PC-9 (cell line): Measurements from ENCODE around the gene RUNX1. TPM values are rescaled to one million over a fixed set of nuclear protein-coding genes. Genes with fewer than 3 reads are reported as not detected.

Experiments
- BruUV-seq: library from RNA; stranded (reverse); fragments of 400-500 nt; replicated peaks from 2 replicates; lab custom pipeline; 2021; lab: Mats Ljungman, UMichigan
- CTCF ChIA-PET: fragments of 300-600 bp; sonication (Branson Sonifier 250); formaldehyde crosslinking; loops from one replicate; lab custom pipeline; 2022; ENCODE audit warnings: antibody characterized with exemption; lab: Charles Lee
- POLR2A ChIA-PET: fragments of 300-600 bp; sonication (Branson Sonifier 250); formaldehyde crosslinking; loops from one replicate; lab custom pipeline; 2022; ENCODE audit warnings: antibody characterized with exemption; ENCODE audit not compliant: unreplicated experiment; lab: Charles Lee
- DNase-seq, 2 experiments: peaks; one replicate each; pipeline versions ENCODE4 v3.0.0 to v3.0.0-alpha.2; 2015 to 2022; ENCODE audit warnings: mixed read lengths in 1 of 2
- H2AFZ ChIP-seq: fragments of 200-600 bp; sonication (generic); 2 replicates; pipeline ENCODE4 v1.8.1; 2017; ENCODE audit warnings: antibody characterized with exemption
- H3F3A ChIP-seq: fragments of 200-600 bp; sonication (generic); 2 replicates; pipeline ENCODE4 v1.8.1; 2017; ENCODE audit warnings: antibody characterized with exemption, mild to moderate bottlenecking, low read depth; ENCODE audit not compliant: insufficient read depth
- H3K27ac ChIP-seq: fragments of 200-600 bp; sonication (generic); 2 replicates; pipeline ENCODE4 v1.6.1; 2016; ENCODE audit warnings: mixed run types
- H3K27me3 ChIP-seq: fragments of 200-600 bp; sonication (generic); 2 replicates; pipeline ENCODE4 v1.6.1; 2016; ENCODE audit warnings: low read depth, mixed run types; ENCODE audit not compliant: insufficient read depth
- H3K36me3 ChIP-seq: fragments of 200-600 bp; sonication (generic); 2 replicates; pipeline ENCODE4 v1.6.1; 2016; ENCODE audit warnings: low read depth, mixed run types
- H3K4me1 ChIP-seq: fragments of 200-600 bp; sonication (generic); replicated peaks from 2 replicates; pipeline ENCODE4 v1.6.1; 2016; ENCODE audit warnings: mixed run types; ENCODE audit not compliant: insufficient read depth
- H3K4me2 ChIP-seq: fragments of 200-600 bp; sonication (generic); 2 replicates; pipeline ENCODE4 v1.6.1; 2017; ENCODE audit warnings: mixed run types
- H3K4me3 ChIP-seq: fragments of 200-600 bp; sonication (generic); 2 replicates; pipeline ENCODE4 v1.6.1; 2016; ENCODE audit warnings: mixed run types
- H3K79me2 ChIP-seq: fragments of 200-600 bp; sonication (generic); 2 replicates; pipeline ENCODE4 v1.6.1; 2017; ENCODE audit warnings: low read depth, mixed run types
- H3K9me2 ChIP-seq: fragments of 200-600 bp; sonication (generic); 2 replicates; pipeline ENCODE4 v1.8.1; 2017; ENCODE audit warnings: mild to moderate bottlenecking; ENCODE audit not compliant: insufficient read depth
- H3K9me3 ChIP-seq: fragments of 200-600 bp; sonication (generic); 2 replicates; pipeline ENCODE4 v1.8.1; 2016; ENCODE audit warnings: low read depth; ENCODE audit not compliant: insufficient read depth
- H4K20me1 ChIP-seq: fragments of 200-600 bp; sonication (generic); 2 replicates; pipeline ENCODE4 v1.8.1; 2017; ENCODE audit not compliant: insufficient read depth
- CTCF ChIP-seq: fragments of 200-600 bp; sonication (generic); conservative IDR thresholded peaks from 2 replicates; pipeline ENCODE4 v1.6.1; 2017; ENCODE audit warnings: mixed run types, antibody characterized with exemption, mild to moderate bottlenecking, moderate library complexity
- EZH2 ChIP-seq: fragments of 200-600 bp; sonication (generic); IDR thresholded peaks from 2 replicates; pipeline ENCODE4 v1.8.0; 2017; ENCODE audit warnings: antibody characterized with exemption, low read depth
- intact Hi-C: fragments of 100-400 bp; cut with micrococcal nuclease; formaldehyde crosslinking; loops from one replicate; pipeline ENCODE4 v1.10.0; 2022; ENCODE audit not compliant: unreplicated experiment
- total RNA-seq: library from RNA; stranded (reverse); gene quantifications from 2 replicates; pipeline ENCODE4 v1.2.3, GENCODE V29; 2021

Gene RUNX1
- total RNA-seq, 1 experiment from 2014 or later, result 58.5 TPM

DNA sequence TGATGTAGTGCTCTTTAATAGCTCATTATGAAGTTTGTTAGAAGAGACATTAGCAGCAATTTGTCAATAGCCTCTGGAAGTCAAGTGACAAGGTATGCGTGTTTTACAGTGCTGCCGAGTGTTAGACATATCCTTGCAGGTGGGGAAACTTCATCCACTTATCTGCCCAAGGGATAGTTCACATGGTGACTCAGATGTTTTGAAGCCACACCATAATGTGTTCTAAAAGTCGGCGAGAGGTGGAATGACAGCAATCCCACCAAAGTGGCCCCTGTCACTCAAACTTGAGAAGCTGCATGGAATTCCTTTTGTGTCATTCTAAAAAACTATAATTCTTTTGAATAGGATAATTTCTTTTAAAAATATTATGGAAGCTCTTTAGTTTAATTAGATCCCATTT is 98.1 kb downstream of the RUNX1 start:
- no peak overlapping the region for H3K4me3 ChIP-seq
- TF ChIP-seq CTCF (no peak), EZH2 (no peak)
- BruUV-seq, result no TSS peak
- ChIA-PET CTCF (interaction anchor here (0.6 kb wide), 1 partner anchor 14 kb away, joined by 6 read pairs; no protein-coding TSS in a partner anchor), POLR2A (interaction anchor here (0.5 to 0.6 kb wide), 2 partner anchors 9 to 61 kb away, joined by 3 to 5 read pairs; no protein-coding TSS in a partner anchor)
- intact Hi-C loops, result loop anchor here (10.0 kb wide), 1 partner anchor 274 kb away; no protein-coding TSS in a partner anchor
- no peak for DNase-seq
- H3K9me3 ChIP-seq, result no peaks in the 10 kb centered on the region
- H3K4me1 ChIP-seq, result no peaks in the 10 kb centered on the region
- H4K20me1 ChIP-seq, result no peaks in the 10 kb centered on the region
- H3K79me2 ChIP-seq, result peaks cover 74% of the 10 kb centered on the region
- H3K27me3 ChIP-seq, result no peaks in the 10 kb centered on the region
- H3K36me3 ChIP-seq, result peaks cover 6% of the 10 kb centered on the region; the same call in 1 of the 2 replicates
- H3K9me2 ChIP-seq, result no peaks in the 10 kb centered on the region
- no peak overlapping the region for H3K4me2 ChIP-seq
- no peak overlapping the region for H3K27ac ChIP-seq
- H3F3A ChIP-seq, result no peaks in the 10 kb centered on the region; the same call in 1 of the 2 replicates
- no peak overlapping the region for H2AFZ ChIP-seq

- no TSS peak for BruUV-seq
- no peaks in the 10 kb centered on the region; the same call in 1 of the 2 replicates for H3F3A ChIP-seq
- H3K4me1 ChIP-seq, result no peaks in the 10 kb centered on the region
- H3K36me3 ChIP-seq, result no peaks in the 10 kb centered on the region
- POLR2A ChIA-PET, result no interaction called here
- CTCF ChIA-PET, result no interaction called here
- intact Hi-C loops, result no loop called here
- H3K27me3 ChIP-seq, result no peaks in the 10 kb centered on the region
- peaks cover 66% of the 10 kb centered on the region for H3K79me2 ChIP-seq
- no peak for DNase-seq
- TF ChIP-seq CTCF (no peak), EZH2 (no peak)
- no peak overlapping the region for H3K27ac ChIP-seq
- H3K9me3 ChIP-seq, result no peaks in the 10 kb centered on the region
- H2AFZ ChIP-seq, result no peak overlapping the region
- H3K4me3 ChIP-seq, result no peak overlapping the region
- H3K4me2 ChIP-seq, result no peak overlapping the region
- no peaks in the 10 kb centered on the region for H4K20me1 ChIP-seq
- no peaks in the 10 kb centered on the region for H3K9me2 ChIP-seq
Measured at GRCh38 chr21:34949499-34949898, 99.6 kb downstream of the RUNX1 start.

DNA sequence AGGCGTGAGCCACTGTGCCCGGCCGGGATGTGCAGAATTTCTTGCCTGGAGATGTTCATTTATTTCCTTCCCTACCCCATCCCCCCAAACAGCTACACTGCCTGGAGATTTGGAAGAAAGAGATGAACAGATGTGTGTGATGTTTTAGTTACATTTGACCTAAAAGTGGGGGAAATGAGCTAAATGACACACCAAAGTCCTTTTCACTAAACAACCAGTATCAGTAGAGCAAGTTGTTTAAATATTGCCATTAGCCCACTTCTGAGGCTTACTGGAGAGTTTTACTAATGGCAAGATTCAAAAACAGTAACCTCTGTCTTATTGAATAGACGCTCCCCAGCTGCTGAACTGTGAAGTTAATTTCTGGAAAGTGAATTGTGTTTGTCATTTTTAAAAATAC is 100.1 kb downstream of the RUNX1 start:
- H2AFZ ChIP-seq, result no peak overlapping the region
- POLR2A ChIA-PET, result no interaction called here
- no peaks in the 10 kb centered on the region for H4K20me1 ChIP-seq
- no peaks in the 10 kb centered on the region for H3K36me3 ChIP-seq
- H3K9me2 ChIP-seq, result no peaks in the 10 kb centered on the region
- CTCF ChIA-PET, result no interaction called here
- no peak overlapping the region for H3K4me3 ChIP-seq
- H3K9me3 ChIP-seq, result no peaks in the 10 kb centered on the region
- H3K27ac ChIP-seq, result no peak overlapping the region
- intact Hi-C loops, result no loop called here
- H3K4me1 ChIP-seq, result no peaks in the 10 kb centered on the region
- no peak for DNase-seq
- TF ChIP-seq CTCF, result no peak
- no peak overlapping the region for H3K4me2 ChIP-seq
- peaks cover 61% of the 10 kb centered on the region for H3K79me2 ChIP-seq
- H3F3A ChIP-seq, result no peaks in the 10 kb centered on the region; the same call in 1 of the 2 replicates
- no peaks in the 10 kb centered on the region for H3K27me3 ChIP-seq
- BruUV-seq, result no TSS peak
